ENCODE results near the gene HOXB1. TPM values are rescaled to one million over a fixed set of nuclear protein-coding genes. Genes with fewer than 3 reads are reported as not detected.
A peak's percentile ranks its signal among the peaks of the same experiment; 100 is the strongest.

HOXB1 gene
- total RNA-seq, 3 donors from 2014 or later = not detected

GRCh38 chr17:48565022-48565554, 34.3 kb upstream of the HOXB1 start:
- Histone ChIP-seq H3K9me3 (no peaks in the 10 kb centered on the region), H3K4me3 (no peak overlapping the region), H3K4me1 (ENCODE audit: low read depth) (peaks cover 51% of the 10 kb centered on the region), H3K36me3 (ENCODE audit: low read depth) (no peaks in the 10 kb centered on the region)
- TF ChIP-seq, protein P1, sequence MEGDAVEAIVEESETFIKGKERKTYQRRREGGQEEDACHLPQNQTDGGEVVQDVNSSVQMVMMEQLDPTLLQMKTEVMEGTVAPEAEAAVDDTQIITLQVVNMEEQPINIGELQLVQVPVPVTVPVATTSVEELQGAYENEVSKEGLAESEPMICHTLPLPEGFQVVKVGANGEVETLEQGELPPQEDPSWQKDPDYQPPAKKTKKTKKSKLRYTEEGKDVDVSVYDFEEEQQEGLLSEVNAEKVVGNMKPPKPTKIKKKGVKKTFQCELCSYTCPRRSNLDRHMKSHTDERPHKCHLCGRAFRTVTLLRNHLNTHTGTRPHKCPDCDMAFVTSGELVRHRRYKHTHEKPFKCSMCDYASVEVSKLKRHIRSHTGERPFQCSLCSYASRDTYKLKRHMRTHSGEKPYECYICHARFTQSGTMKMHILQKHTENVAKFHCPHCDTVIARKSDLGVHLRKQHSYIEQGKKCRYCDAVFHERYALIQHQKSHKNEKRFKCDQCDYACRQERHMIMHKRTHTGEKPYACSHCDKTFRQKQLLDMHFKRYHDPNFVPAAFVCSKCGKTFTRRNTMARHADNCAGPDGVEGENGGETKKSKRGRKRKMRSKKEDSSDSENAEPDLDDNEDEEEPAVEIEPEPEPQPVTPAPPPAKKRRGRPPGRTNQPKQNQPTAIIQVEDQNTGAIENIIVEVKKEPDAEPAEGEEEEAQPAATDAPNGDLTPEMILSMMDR (IDR thresholded peaks at IDR 0.05) = no peak
- DNase-seq (peak in 1 of 3 donors; percentile 14), ATAC-seq (no peak)
- intact Hi-C loops (cut with DNase I, micrococcal nuclease) = no loop called here

DNA sequence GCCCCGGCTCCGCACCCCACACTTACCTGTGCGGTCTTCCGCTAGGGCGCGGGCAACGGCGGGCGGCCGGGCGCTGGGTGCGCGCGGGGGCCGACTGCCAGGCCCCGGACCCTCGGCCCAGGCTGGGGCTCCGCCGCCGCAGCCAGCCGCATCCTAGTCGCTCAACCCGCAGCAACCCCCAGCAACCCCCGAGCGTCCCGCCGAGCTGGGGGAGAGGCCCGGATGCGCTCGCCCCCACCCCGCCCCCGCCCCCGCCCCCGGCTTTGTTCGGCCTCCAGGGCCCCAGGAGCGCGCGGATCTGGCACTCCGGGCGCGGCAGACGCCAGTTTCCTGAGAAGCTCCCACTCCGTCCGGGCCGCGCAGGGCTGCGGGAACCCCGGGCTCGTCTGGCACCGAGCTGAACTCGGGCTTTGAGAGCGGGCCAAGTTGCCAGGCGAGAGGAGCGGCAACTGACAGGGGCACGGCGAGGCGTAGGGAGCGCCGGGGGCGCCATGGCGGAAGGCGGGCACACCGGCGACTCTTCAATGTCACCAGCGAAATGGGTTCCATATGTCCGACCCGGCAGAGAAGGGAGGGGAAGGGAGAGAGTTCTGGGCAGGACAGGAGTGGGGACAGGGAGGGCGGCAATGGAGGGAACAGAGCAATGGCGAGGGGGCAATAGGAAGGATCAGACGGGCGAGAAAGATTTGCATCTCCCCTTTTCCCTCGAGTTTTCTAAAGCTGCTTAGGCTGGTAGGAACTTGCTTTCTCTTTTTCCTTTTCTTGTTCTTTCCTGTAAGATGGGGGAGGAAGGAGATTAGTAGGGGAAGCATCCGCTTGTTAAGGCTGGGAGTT, 33.6 kb upstream of the HOXB1 start:
- H3K9me3 ChIP-seq = no peaks in the 10 kb centered on the region
- ATAC-seq (no peak), DNase-seq (no peak)
- peaks cover 51% of the 10 kb centered on the region for H3K4me1 ChIP-seq (ENCODE audit: low read depth)
- intact Hi-C loops (cut with DNase I, micrococcal nuclease) = no loop called here
- no peak overlapping the region for H3K4me3 ChIP-seq
- TF ChIP-seq, protein P1 (IDR thresholded peaks at IDR 0.05) = no peak
- H3K36me3 ChIP-seq (ENCODE audit: low read depth) = no peaks in the 10 kb centered on the region

GRCh38 chr17:48563867-48564187, 33.0 kb upstream of the HOXB1 start:
- DNase-seq = peak in 1 of 3 donors; percentile 16
- no peaks in the 10 kb centered on the region for H3K36me3 ChIP-seq (ENCODE audit: low read depth)
- H3K4me3 ChIP-seq = no peak overlapping the region
- intact Hi-C loops (cut with DNase I, micrococcal nuclease) = no loop called here
- no peaks in the 10 kb centered on the region for H3K9me3 ChIP-seq
- TF ChIP-seq, protein P1 (IDR thresholded peaks at IDR 0.05) = no peak
- peaks cover 51% of the 10 kb centered on the region for H3K4me1 ChIP-seq (ENCODE audit: low read depth)
- ATAC-seq = no peak

GRCh38 chr17:48563385-48563838, 32.6 kb upstream of the HOXB1 start:
- intact Hi-C loops (cut with DNase I, micrococcal nuclease) = no loop called here
- peaks cover 50% of the 10 kb centered on the region for H3K4me1 ChIP-seq (ENCODE audit: low read depth)
- no peaks in the 10 kb centered on the region for H3K36me3 ChIP-seq (ENCODE audit: low read depth)
- DNase-seq = peak in 1 of 3 donors; percentile 23
- ATAC-seq = no peak
- TF ChIP-seq, protein P1 (IDR thresholded peaks at IDR 0.05) = no peak
- H3K9me3 ChIP-seq = no peaks in the 10 kb centered on the region
- H3K4me3 ChIP-seq = no peak overlapping the region

DNA sequence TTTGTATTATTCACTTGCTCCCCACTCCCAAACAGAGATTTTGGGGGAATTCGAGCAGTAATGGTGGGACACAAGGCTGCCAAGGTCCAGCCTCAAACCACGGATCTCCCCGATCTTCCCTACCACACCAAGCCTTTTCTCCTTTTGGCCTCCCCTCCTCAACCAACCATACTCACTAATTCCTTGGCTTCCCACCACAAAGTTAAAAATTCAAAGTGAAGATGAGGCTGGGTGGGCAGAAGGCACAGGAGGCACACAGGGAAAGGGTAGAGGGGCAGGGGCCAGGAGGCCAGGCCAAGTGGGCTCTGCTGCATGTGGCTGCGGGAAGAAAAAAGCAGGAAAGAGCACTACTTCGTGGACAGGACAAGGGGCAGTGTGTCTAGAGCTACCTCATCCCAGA, 32.1 kb upstream of the HOXB1 start:
- intact Hi-C loops (cut with DNase I, micrococcal nuclease) = no loop called here
- TF ChIP-seq, protein P1 (IDR thresholded peaks at IDR 0.05) = no peak
- H3K4me3 ChIP-seq = no peak overlapping the region

More for the DNA sequence above, 32.1 kb upstream of the HOXB1 start:
- Histone ChIP-seq H3K4me1 (ENCODE audit: low read depth) (peaks cover 46% of the 10 kb centered on the region), H3K36me3 (ENCODE audit: low read depth) (no peaks in the 10 kb centered on the region), H3K9me3 (no peaks in the 10 kb centered on the region)
- ATAC-seq = no peak
- peak in 1 of 3 donors; percentile 21 for DNase-seq

All from mucosa of descending colon (tissue), 3 donors.